Pons (tissue), 1 donor: Measurements from ENCODE around the gene PLAC1.

Experiments
- DNase-seq: peaks from one replicate; pipeline ENCODE4 v3.0.0-alpha.2; 2016; ENCODE audit warnings: low spot score

The PLAC1 gene

DNA sequence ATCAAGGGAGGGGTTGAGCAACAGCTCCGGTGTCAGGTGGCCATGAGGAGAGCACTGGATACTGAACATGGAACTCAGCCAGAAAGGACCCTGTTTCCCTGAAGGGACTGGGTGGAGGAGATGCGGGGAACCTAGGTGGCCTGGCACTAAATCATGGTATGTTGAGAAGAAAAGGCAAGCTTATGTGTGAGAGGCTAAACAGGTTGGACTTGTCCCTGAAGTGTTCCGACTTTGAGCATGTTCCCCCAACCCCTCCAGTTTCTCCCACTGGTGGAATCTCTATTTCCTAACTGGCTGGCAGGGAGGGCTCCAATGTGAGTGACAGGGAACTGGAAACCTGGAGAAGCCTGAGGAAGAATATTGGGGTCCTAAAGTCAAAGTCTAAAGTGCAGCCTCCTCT is 69.5 kb downstream of the PLAC1 start:
- DNase-seq, result no peak

DNA sequence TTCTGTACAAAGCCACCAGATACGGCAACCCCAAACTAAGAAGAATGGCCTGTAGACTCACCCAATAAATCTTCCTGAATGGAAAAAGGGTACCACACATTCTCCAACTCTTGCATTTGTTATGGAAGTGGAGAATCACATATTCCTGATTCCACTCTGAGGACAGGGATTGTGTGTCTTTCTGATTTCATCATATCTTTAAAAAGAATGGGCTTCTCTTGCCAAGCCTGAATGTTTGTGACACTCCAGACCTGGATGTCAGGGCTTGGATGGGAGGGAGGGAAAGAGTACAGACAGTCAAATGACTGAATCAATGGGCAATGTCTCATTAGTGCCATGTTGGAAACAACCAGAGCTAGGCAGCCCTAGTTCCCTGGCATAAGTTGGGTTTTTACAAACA is 77.4 kb downstream of the PLAC1 start:
- DNase-seq, result no peak

DNA sequence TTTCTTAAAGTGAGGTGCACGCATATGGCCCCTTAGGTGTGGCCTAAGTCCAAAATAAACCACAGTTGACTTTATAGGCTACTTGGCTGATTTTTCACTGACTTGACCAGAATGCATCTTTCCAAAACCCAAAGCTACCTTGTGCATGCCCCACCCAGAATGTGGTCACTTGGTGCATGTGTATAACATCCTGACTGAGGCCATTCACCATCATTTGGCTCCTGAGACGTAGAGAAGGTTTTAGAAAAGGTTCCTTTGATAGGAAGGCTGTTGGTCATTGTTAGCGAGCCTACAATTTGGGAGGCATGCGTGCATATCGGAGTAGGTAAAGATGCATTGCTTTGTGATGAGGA is 84.6 kb downstream of the PLAC1 start:
- DNase-seq, result no peak

DNA sequence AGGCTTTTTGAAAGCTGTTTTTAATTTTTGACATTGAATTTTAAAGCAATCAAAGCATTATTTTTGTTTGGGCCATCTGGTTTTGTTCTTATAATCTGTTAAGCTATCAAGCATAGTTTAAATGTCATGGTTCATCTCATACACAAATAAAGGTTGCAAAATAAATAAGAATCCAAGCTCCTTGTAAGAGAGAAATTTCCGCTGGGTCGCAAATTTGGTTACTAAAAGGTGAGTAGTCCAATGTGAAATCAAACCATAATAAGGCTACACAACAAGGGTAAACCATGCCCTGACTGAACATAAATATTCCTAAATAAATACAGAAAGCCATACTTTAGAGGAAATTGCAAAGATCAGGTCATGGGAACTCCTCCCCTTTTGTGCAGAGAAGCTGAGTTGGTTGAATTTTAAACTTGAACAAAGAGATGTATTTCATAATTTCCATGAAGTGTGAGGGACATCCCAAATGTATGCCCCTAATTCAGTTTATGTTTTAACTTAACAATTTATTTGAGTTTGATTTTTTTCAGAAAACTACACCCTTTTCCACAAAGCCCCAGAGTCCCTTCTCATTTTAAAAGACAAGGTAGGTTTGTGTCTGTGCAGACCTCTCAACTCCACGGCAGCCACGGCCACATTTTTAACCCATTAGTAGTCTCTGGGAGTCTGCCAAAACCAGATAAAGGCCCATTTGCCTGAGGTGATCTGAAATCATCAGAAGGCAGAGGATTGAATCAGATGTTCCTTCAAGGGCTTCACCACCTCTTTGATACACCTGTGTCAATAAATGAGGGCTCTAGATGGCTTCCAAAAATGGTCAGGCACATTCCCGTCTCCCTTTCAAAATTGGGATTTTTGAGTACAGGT is 85.2 kb downstream of the PLAC1 start:
- DNase-seq, result no peak

DNA sequence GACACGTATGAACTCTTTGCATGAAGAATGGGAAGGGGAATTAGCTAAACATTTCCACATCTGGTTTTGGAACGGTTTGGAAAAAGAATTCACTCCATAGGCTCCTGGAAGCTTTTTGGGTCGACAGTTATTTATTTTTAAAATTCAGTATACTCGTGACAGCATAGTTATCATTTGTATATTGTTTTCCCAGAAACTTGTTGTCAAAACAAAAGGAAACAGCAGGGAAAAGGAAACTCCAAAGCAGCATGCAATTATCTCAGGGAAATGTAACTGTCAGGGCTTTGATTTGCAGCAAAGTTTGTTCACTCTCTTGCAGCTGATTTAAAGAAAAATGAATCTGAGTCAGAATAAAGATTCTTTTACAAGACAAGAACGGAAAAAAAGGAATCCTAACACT is 86.5 kb downstream of the PLAC1 start:
- no peak for DNase-seq

DNA sequence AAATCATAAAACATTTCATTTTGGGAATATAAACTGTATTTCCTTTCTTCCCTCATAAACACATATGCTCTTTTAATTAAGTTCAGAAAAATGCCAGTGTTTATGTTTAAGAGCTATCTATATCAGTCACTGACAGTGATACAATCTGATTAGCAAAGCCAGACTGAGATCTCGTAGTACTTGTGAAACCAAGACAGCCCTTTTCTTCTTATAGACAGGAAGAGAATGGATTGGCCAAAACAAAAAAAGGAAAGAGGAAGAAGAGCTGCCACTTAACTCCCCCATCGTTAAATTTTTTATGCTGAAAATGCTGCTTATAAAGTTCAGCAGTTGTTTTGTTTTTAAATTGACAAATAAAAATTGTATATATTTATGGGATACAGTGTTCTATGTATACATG is 87.4 kb downstream of the PLAC1 start:
- peak; percentile 17 for DNase-seq

DNA sequence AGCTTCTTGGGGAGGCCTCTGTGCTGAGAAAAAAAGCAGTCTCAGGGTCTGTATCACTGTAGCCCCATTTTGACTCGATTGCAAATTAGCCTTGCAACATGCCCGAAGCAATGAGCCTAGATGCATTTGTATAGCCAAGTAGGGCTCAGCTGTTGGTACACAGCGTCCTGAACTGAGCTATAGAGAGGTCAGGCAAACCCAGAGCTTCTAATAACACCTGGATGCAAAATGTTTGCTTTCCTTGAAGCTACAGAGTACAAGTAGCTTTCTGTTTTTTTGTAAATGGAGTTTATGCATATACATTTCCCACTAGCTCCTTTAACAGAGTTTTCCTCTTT is 87.8 kb downstream of the PLAC1 start:
- no peak for DNase-seq

DNA sequence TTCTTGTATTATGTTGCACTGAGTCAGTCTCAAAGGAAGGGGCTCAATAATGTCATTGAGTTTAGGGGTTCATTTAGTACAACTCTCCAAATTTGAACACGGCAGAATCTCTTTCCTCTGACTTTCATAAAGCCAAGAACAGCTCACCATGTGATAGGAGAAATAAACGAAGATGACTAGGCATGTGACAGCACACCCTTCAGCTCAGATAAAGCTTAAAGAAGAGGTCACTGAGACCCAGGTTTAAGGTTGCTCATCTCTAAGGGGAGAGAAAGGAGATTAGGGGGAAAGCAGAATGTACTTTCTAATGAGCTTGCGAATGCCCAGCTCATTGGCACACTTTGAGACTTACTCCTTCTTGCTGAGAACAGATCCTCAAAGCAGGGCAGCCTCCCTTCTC is 89.0 kb downstream of the PLAC1 start:
- no peak for DNase-seq

DNA sequence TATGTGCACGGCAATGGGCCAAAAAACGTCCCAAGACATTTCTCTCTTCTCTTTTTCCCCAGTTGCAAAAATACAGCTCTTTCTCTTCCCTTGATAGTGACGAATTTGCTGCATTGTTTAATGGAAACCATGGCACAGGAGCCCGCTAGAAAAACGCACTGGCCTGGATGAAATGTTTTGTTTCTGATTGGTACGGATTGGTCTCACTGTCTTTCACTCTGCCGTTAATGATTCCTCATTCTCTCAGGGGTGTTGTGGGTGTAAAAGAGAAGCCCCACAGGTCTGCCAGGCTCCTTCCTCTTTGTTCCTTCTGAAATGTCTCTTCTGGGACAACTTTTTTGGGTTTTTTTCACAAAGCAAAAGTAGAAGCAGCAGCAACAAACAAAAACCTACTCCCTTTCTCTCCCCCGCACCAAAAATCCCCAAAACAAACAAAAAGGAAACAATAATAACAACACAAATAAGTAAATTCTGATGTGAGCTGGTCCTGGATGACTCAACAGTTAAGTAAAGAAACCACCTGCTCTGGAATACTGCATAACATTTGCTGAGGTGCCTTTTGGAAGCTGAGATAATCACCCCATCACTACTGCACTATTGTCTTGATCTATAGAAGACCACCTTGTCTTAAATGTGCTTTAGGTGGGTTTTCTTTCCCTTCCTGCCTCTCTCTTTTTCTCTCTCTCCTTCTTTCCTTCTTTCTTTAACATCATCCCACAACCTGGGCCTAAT is 89.8 kb downstream of the PLAC1 start:
- no peak for DNase-seq

DNA sequence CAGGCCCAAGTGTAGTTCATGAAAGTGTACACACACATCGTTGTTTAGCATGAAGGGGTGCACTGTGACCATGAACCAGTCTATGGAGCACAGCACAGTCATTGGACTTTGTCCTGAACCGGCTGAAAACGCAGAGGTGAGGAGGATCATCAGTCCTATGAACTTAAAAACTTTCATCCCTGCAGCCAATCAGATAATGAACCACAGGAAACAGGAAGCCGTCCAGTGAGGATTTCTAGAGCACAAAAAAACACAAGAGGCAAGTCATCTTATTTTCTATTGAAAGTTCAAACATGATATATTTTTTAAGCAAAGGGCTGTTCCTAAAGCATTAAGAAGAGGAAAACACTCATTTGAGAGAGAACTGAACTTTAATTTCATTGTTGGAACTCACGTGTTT is 91.8 kb downstream of the PLAC1 start:
- DNase-seq, result no peak

DNA sequence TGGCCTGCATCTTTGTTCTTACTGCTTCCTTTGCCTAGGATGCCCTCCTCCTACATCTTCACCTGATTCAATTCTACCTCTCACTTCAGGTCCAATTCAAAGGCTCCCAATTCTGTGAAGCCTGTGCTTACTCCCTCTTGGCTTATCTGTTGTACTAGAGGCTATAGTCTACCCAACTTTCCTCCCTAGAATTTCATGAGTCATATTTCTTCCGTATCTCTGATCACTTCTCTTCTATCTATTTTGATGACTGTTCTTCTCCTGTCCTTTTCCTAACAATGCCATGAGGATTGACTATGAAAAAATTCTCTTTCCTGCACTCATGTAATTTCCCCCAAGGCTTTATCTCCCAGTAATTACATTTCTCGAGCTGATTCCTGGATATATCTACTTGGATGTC is 96.3 kb downstream of the PLAC1 start:
- DNase-seq, result no peak

DNA sequence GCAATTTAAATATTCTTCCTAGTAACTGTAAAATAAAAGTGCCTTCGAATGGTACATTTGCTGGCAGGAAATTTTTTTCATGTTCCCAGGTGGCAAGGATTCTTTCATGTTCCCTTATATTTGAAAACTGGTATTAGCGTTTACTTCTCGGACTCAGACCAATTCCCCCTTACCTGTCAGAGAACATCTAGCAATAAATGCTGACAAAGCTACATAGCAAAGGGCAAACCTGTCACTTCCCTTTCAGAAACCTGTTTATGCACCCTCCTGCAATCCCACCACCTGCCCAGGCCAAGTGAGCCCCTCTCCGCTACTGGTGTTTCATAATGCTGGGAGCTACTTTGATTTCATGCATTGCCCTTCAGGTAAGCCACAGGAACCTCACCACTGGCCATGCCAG is 100.1 kb downstream of the PLAC1 start:
- no peak for DNase-seq

DNA sequence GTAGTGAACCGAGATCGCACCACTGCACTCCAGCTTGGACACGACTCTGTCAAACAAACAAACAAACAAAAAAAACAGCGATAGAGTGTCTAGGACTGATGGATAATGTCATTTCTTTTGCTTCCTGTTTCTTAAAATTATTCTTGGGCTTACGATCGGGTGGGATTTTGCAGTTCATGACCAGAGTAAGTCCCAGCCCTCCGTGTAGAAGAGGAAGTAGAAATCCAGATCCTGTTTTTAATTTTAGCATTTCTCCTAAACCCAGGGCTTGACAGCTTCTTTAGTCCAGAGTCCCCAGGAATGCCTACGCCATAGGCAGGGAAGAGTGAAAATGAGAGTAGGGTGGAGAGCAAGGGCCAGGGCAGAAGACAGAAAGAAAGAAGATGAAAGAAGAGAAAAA is 104.0 kb downstream of the PLAC1 start:
- no peak for DNase-seq

DNA sequence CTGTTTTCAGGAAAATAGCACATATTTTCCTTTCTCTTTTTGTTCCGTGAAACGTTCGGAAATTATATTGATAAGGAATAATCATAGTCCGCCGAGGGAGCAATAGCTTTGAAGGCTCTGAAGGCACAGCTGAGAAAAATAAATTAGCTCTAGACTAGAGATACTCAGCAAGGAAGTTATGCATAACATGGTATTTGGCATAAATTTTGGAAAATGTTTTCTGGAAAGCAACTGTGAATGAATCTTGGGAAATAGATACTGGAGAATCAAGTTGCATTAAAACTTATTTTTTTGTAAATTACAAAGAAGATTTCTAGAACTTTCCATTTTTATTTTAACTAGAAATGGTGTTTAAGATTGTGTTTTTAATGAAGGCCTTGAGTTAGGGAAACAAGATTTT is 105.9 kb downstream of the PLAC1 start:
- no peak for DNase-seq

DNA sequence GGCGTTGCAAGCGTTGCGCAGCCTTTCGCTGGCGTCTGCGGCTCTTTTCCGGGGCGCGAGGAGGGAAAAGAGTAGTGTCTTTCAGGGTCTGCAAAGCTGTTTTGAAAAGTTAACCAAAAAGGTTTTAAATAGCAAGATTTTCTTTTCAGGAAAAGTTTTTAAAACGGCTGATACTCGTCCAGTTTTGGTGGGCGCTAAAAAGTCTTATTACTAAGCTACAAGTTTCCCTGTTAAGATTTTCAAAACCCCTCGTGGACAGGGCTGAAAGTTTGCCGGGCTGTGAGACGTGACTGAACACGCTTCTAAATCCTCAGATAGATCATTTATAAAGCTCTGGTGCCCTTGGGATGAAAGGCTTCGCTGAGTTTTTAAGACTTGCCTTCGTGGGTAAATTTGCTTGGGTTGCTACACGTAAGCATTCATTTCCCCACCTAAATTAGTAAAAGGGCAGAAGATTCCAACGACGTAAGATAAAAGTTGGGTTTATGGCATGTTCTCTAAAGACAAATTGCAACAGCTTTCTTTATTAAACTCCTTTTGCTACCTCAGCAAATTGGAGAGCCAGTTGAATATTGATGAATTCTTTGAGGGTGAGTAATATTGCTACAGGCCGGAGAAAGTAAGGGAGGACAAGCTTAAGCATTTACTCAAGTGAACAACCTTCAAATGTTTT is 106.8 kb downstream of the PLAC1 start:
- no peak for DNase-seq

DNA sequence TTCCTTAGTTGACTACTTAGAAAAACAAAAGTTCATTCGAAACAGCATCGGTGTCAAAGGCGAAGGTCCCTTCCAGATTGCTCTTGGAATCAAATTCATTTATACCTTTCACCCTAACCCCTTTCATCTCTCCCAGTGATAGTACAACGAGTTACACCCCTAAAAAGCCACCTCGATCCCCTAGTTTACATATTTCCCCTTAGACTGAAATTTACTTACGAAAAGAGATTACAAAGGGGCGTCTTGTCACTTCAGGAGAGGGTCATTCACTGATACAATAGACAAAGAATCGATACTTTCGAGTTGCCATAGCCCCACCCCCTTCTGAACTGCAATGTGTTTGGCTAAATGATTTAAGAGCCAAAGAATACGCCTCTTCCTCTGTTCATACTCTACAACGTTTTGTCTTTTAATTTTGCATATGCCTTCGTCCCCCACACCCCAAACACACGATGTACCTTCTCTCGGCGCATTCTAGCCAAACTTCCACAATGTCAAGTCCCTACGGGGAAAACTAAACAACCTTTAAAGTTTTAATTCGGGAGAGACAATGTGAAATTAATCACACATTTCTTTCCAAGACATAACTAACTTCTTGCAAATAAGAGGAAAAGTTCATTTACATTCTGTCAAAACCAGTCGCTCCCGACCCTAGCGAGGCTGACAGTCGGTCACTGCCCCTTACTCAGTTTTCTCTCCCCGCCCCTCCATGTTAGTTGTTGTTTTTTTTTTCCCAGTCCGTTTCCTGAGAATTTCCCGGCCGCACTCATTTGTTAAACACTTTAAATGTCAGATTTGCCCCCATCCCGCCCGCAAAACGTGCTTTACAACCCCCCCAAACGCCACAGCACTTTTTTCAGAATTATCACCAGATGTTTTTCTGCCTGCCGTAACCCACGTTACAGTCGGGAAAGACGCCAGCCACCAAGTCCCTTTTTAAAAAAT is 109.7 kb downstream of the PLAC1 start:
- no peak for DNase-seq

DNA sequence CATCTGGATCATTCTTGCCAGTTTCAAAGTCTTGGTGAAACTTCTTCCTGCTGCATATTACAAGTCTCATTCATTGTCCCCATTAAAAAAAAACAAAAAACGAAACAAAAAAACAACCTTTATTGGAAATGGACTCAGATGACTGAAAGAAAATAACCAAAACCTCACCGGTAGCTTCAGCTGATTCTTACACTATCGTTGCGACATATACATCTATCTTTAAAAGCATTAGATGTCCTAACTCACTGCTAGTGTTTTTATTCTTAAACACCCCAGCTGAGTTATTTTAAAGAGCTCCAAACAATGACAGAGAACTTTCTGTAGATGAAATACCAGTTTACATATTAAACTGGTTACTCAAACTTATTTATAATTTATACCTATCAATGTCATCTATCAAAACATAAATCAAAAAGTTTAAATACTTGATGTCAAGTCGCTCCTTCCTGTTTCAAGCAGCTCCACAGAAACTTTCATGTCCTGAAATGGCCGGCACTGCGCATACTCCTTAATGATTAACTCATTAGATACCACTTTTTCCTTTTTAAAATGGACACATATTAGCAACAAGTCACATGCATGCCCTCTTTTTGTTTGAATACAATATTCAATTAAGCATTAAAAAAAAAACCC is 111.1 kb downstream of the PLAC1 start:
- DNase-seq, result no peak

DNA sequence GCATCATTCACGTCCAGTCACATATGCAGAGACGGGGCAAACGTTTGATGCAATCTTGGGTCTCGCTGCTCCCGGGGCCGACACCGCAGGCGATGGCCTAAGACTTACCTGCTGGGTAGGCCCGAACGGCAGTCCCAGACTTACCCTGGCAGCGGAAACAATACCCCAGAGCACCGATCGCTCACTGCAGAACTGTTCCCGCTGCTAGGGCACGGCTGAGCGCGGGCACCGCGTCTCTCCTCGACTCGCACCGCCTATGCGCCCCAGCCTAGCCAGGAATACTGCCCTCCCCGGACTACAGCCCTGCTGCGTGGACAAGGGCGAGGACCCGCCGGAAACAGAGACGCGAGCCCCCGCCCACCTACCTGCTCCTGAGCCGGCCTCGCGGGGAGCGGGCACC is 112.1 kb downstream of the PLAC1 start:
- DNase-seq, result no peak

DNA sequence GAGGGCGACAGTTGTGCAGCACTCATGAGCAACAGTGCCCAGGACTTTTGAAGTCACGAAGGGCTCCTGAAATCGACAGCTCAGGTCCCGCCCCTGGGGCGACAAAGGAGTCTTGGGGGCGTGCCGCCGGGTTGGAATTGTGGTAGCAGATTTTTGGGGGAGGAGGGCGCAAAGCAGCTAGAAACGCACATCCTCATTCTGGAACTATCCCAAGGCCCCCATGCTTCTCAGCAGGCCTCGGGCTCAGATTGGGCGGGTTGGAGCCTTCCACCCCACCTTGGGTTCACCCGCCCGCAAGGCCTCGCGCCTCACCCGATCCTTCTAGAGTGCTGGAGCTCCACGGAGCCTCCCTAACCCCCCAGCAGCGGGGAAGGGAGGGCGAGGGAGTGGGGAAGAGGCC is 112.8 kb downstream of the PLAC1 start:
- DNase-seq, result no peak

DNA sequence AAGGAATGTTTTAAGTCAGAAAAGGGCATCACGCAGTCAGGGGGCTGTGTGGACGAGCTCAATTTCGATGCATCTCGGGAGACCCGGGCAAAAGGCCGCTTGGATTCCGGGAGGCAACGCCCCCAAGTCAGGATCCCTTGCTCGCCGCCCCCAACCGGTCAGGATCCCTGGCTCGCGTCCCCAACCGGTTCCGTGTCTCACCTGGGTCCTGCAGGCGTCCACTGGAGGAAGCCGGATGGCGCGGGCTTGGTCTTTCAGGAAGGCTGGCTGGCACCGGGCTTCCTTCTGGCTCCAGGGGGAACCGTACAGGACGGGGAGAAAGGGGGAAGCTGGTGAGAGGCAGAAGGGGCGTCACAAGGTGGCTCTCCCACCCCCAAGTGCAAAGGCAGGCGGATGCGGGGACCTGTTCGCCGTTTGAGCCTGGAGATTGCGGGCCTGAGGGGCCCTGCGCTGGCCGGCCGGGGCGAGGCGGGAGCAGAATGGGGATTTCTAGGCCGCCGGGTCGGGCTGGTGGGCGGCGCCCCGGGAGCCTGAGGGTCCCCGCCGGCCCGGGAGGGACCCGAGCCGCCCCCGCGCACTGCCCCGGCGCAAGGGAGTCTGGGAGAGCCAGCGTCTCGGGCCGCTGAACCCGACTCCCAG is 113.6 kb downstream of the PLAC1 start:
- DNase-seq, result no peak

DNA sequence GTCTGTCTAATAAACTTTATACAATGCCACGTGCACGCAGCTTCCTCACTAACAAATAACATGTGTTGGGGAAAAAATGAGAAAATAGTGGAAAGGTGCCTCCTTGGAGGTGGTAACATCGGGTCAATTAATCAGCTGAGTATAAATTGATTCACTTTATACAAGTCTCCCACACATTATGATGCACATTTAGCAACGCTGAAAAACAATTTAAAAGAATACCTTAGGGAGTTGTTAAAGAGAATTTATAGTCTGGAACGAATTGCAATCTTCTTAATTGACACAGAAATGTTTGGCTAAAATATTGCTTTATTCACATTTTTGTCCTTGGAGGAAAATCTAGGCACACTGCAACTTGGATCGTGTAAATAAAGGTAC is 114.1 kb downstream of the PLAC1 start:
- DNase-seq, result no peak
